Heart right ventricle (tissue), 16 donors: ENCODE results near the gene PLEKHA7. TPM values are rescaled to one million over a fixed set of nuclear protein-coding genes. Genes with fewer than 3 reads are reported as not detected.
"Not testable (repeated sequence)": the region's sequence is repeated elsewhere in the genome, so short reads cannot be mapped to it uniquely, and the experiment has no call there.

Experiments
- ATAC-seq, 8 donors: fragments of 200-7000 bp; cut with Tn5 transposase; one replicate each; pipeline ENCODE4 v1.9.1; 2020; ENCODE audit warnings: mild to moderate bottlenecking in 8 of 8, moderate library complexity in 8 of 8, moderate number of reproducible peaks in 1 of 8
- DNase-seq, 2 donors: peaks; one replicate each; pipeline ENCODE4 v3.0.0-alpha.2; 2020
- H3K27ac ChIP-seq, 10 donors: fragments of 200-600 bp; sonication (generic) in 2 of 10; one replicate each; pipeline versions ENCODE4 v1.5.0 to v1.8.0; 2020 to 2022; ENCODE audit warnings: mild to moderate bottlenecking in 3 of 10
- H3K27me3 ChIP-seq, 7 donors: fragments of 200-600 bp; one replicate each; pipeline ENCODE4 v1.8.0; 2021 to 2022; ENCODE audit warnings: mild to moderate bottlenecking in 2 of 7
- H3K36me3 ChIP-seq, 9 donors: fragments of 200-600 bp; sonication (generic) in 1 of 9; one replicate each; pipeline versions ENCODE4 v1.5.0 to v1.8.0; 2020 to 2022; ENCODE audit warnings: mild to moderate bottlenecking in 2 of 9
- H3K4me1 ChIP-seq, 9 donors: fragments of 200-600 bp; sonication (generic) in 1 of 9; one replicate each; pipeline versions ENCODE4 v1.5.0 to v1.8.0; 2020 to 2022; ENCODE audit warnings: mild to moderate bottlenecking in 4 of 9
- H3K4me3 ChIP-seq, 10 donors: fragments of 200-600 bp; sonication (generic) in 2 of 10; one replicate each; pipeline versions ENCODE4 v1.5.0 to v1.8.0; 2020 to 2022; ENCODE audit warnings: mild to moderate bottlenecking in 7 of 10, moderate library complexity in 2 of 10
- H3K9me3 ChIP-seq, 11 donors: fragments of 200-600 bp in 10 of 11; sonication (generic) in 2 of 11; one replicate each; pipeline versions ENCODE4 v1.5.0 to v1.8.0; 2013 to 2022; ENCODE audit warnings: mild to moderate bottlenecking in 2 of 11, control low read depth in 1 of 11, moderate library complexity in 1 of 11
- CTCF ChIP-seq, 9 donors: fragments of 200-600 bp; sonication (generic) in 2 of 9; IDR thresholded peaks; one replicate each; pipeline versions ENCODE4 v1.5.0 to v1.8.0; 2021 to 2022; ENCODE audit warnings: antibody characterized with exemption in 9 of 9, mild to moderate bottlenecking in 5 of 9, moderate library complexity in 1 of 9
- WGBS, 2 donors: extraction: QIAGEN DNeasy Blood & Tissue Kit; methylation state at CpG; one replicate each; pipeline ENCODE4 v1.1.7; 2013; ENCODE audit warnings: inconsistent platforms in 1 of 2; 5-methylcytosine and 5-hydroxymethylcytosine counted together
- intact Hi-C, 10 donors: fragments of 100-400 bp; cut with DNase I; formaldehyde crosslinking; loops; one replicate each; pipeline versions ENCODE4 v1.11.1 to v1.14.2; 2022
- polyA plus RNA-seq, 2 donors: library from polyadenylated mRNA; stranded (reverse); fragments of 200-250 nt; gene quantifications; one replicate each; pipeline ENCODE4 v1.2.3, GENCODE V29; 2013
- total RNA-seq, 10 donors: library from RNA; stranded (reverse); fragmentation: NEBNext Ultra II Directional in 3 of 10; extraction: Animal tissue kit (Norgen Biotek cat#: 25700) in 3 of 10; gene quantifications; one replicate each; pipeline versions ENCODE4 v1.2.1 to v1.2.4, GENCODE V29; 2021 to 2023
- donor health status: Arrhythmogenic right ventricular cardiomyopathy.
- donor health status: ischemic (EF 13 %, LVEDD 7.1; RV severe dilation, severe dysfunction).
- donor health status: healthy with polysubstance abuse.
- donor health status: DM: no; HTN: yes; CAD: no.
- donor health status: DM: no; HTN: no; CAD: no.
- donor health status: ischemic (EF 25% LVEDD 6.9; RV normal size, moderate dysfunction).
- donor health status: ischemic (EF 25% LVEDD 5.7; RV mildly dilated, moderate dysfunction).
- donor health status: healthy.
- donor health status: DM: yes; HTN: yes; CAD: no.
- donor health status: Ischemic cardiomyopathy.
- donor health status: ischemic (EF 35%, LVEDD 5.7; RV mildly dilated, moderate dysfunction).
- donor health status: nonischemic (EF 11% LVEDD 7.7; RV severe dilation, severe dysfunction).
- donor health status: DM: yes; HTN: yes; CAD: no.
- donor health status: PGD.
- donor health status: ischemic (EF 29% LVEDD 5.4; RV normal size, mild dysfunction).
- donor health status: nonischemic (EF 23%, LVEDD 6.1; RV moderate dilation, normal function).

Gene PLEKHA7
- total and polyA plus RNA-seq, 12 donors: 15.3 to 46.9 (median 24.0) TPM

- no peak overlapping the region for H3K27ac ChIP-seq
- H3K27me3 ChIP-seq: no peaks in the 10 kb centered on the region
- no peaks in the 10 kb centered on the region for H3K36me3 ChIP-seq
- H3K4me1 ChIP-seq: no peaks in the 10 kb centered on the region
- ATAC-seq (no peak), DNase-seq (no peak)
- no peak for TF ChIP-seq CTCF (IDR thresholded peaks at IDR 0.05)
- no peak overlapping the region for H3K4me3 ChIP-seq
- intact Hi-C loops: no loop called here
- 68 to 70% methylated on average over 3 of the region's 3 CpGs for WGBS, 2 donors
- H3K9me3 ChIP-seq: no peaks in the 10 kb centered on the region
These were observed 50.8 kb downstream of the PLEKHA7 start for GRCh38 chr11:16963316-16963876.

GRCh38 chr11:16962589-16962988 is 51.6 kb downstream of the PLEKHA7 start:
- H3K4me3 ChIP-seq, H3K27ac ChIP-seq, intact Hi-C loops, H3K27me3 ChIP-seq, H3K4me1 ChIP-seq, H3K9me3 ChIP-seq, DNase-seq, H3K36me3 ChIP-seq, ATAC-seq: not testable (repeated sequence)

- no peak for TF ChIP-seq CTCF (IDR thresholded peaks at IDR 0.05)
- H3K9me3 ChIP-seq: no peaks in the 10 kb centered on the region
- H3K27ac ChIP-seq: no peak overlapping the region
- H3K36me3 ChIP-seq: no peaks in the 10 kb centered on the region
- 64 to 65% methylated on average over 5 of the region's 5 CpGs for WGBS, 2 donors
- DNase-seq: no peak
- ATAC-seq: no peak
- H3K4me1 ChIP-seq: no peaks in the 10 kb centered on the region
- intact Hi-C loops: no loop called here
- no peak overlapping the region for H3K4me3 ChIP-seq
- no peaks in the 10 kb centered on the region for H3K27me3 ChIP-seq
These were observed 52.1 kb downstream of the PLEKHA7 start for GRCh38 chr11:16962146-16962545.

- ATAC-seq: no peak
These were observed 54.0 kb downstream of the PLEKHA7 start for GRCh38 chr11:16960250-16960649.

More at GRCh38 chr11:16960250-16960649, 54.0 kb downstream of the PLEKHA7 start:
- H3K4me3 ChIP-seq: no peak overlapping the region
- no peak for TF ChIP-seq CTCF (IDR thresholded peaks at IDR 0.05)
- H3K36me3 ChIP-seq: no peaks in the 10 kb centered on the region
- no peak overlapping the region for H3K27ac ChIP-seq
- no peaks in the 10 kb centered on the region for H3K4me1 ChIP-seq
- no peak for DNase-seq
- 70 to 79% methylated on average over 5 of the region's 5 CpGs for WGBS, 2 donors
- no peaks in the 10 kb centered on the region for H3K27me3 ChIP-seq
- no peaks in the 10 kb centered on the region for H3K9me3 ChIP-seq
- intact Hi-C loops: no loop called here
